Smooth muscle cell (in vitro differentiated cells): ENCODE measurements around the gene ZNF165. TPM values are rescaled to one million over a fixed set of nuclear protein-coding genes. Genes with fewer than 3 reads are reported as not detected.

Experiments used
- DNase-seq: peaks from one replicate; lab custom pipeline; 2025; ENCODE audit not compliant: unreplicated experiment; lab: John Stamatoyannopoulos, UW
- H2AFZ ChIP-seq: fragments of 200-600 bp; sonication (generic); 2 replicates; pipeline ENCODE4 v1.6.0; 2016; ENCODE audit warnings: antibody characterized with exemption, low read depth, mild to moderate bottlenecking
- H3F3A ChIP-seq: fragments of 200-600 bp; sonication (generic); 2 replicates; pipeline ENCODE4 v1.6.0; 2017; ENCODE audit warnings: antibody characterized with exemption, low read depth
- H3K27ac ChIP-seq: fragments of 200-600 bp; sonication (generic); 2 replicates; pipeline ENCODE4 v1.5.1; 2016; ENCODE audit warnings: low read depth, mild to moderate bottlenecking
- H3K27me3 ChIP-seq: fragments of 200-600 bp; sonication (generic); 2 replicates; pipeline ENCODE4 v1.6.1; 2016; ENCODE audit warnings: low read depth, mild to moderate bottlenecking
- H3K36me3 ChIP-seq: fragments of 200-600 bp; sonication (generic); 2 replicates; pipeline ENCODE4 v1.5.1; 2016; ENCODE audit warnings: low read depth
- H3K4me1 ChIP-seq: fragments of 200-600 bp; sonication (generic); 2 replicates; pipeline ENCODE4 v1.5.1; 2016; ENCODE audit warnings: low read depth
- H3K4me2 ChIP-seq: fragments of 200-600 bp; sonication (generic); 2 replicates; pipeline ENCODE4 v1.6.0; 2016; ENCODE audit warnings: mild to moderate bottlenecking
- H3K4me3 ChIP-seq: fragments of 200-600 bp; sonication (generic); 2 replicates; pipeline ENCODE4 v1.5.1; 2016; ENCODE audit warnings: mild to moderate bottlenecking
- H3K79me2 ChIP-seq: fragments of 200-600 bp; sonication (generic); 2 replicates; pipeline ENCODE4 v1.6.0; 2016; ENCODE audit warnings: low read depth, mild to moderate bottlenecking
- H3K9ac ChIP-seq: fragments of 200-600 bp; sonication (generic); 2 replicates; pipeline ENCODE4 v1.6.0; 2016; ENCODE audit warnings: low read depth
- H3K9me3 ChIP-seq: fragments of 200-600 bp; sonication (generic); replicated peaks from 2 replicates; pipeline ENCODE4 v1.5.1; 2016; ENCODE audit warnings: low read depth
- H4K20me1 ChIP-seq: fragments of 200-600 bp; sonication (generic); 2 replicates; pipeline ENCODE4 v1.6.0; 2016; ENCODE audit warnings: low read depth
- CTCF ChIP-seq: fragments of 200-600 bp; sonication (generic); IDR thresholded peaks from 2 replicates; pipeline ENCODE4 v1.5.1; 2017; ENCODE audit warnings: borderline replicate concordance, mild to moderate bottlenecking, antibody characterized with exemption; ENCODE audit not compliant: insufficient read depth, poor library complexity, severe bottlenecking
- WGBS: methylation state at CpG from one replicate; pipeline ENCODE4 v1.1.7; 2016; ENCODE audit warnings: low lambda C conversion rate; 5-methylcytosine and 5-hydroxymethylcytosine counted together
- polyA plus RNA-seq: library from polyadenylated mRNA; unstranded; fragments of >200 nt; fragmentation: Nextera tagmentation; extraction: Ambion mirVana; gene quantifications from 2 replicates; pipeline ENCODE4 v1.2.1, GENCODE V29; 2016
- total RNA-seq: library from RNA; depleted of rRNA; stranded (reverse); fragments of >200 nt; gene quantifications from 2 replicates; pipeline ENCODE4 v1.2.3, GENCODE V29; 2014

Gene ZNF165
- total and polyA plus RNA-seq, 2 experiments from 2014 or later = 0.29 to 0.72 TPM

- no peak for DNase-seq
- Histone ChIP-seq H3K9ac (no peak overlapping the region), H2AFZ (no peak overlapping the region), H4K20me1 (peaks cover 17% of the 10 kb centered on the region), H3K27ac (no peak overlapping the region), H3K4me3 (no peak overlapping the region), H3K4me2 (no peak overlapping the region), H3K9me3 (no peaks in the 10 kb centered on the region), H3K4me1 (peaks cover 19% of the 10 kb centered on the region), H3F3A (peaks cover 7% of the 10 kb centered on the region), H3K36me3 (no peaks in the 10 kb centered on the region), H3K79me2 (peaks cover 83% of the 10 kb centered on the region), H3K27me3 (no peaks in the 10 kb centered on the region)
- no peak for TF ChIP-seq CTCF
- 91% methylated on average over 1 of the region's 1 CpG for WGBS
Measured at GRCh38 chr6:28134716-28135115, 54.3 kb downstream of the ZNF165 start.

GRCh38 chr6:28135393-28135792 is 55.0 kb downstream of the ZNF165 start:
- no peaks in the 10 kb centered on the region for H3K9me3 ChIP-seq
- peak overlapping the region; percentile 95 for H3K4me2 ChIP-seq
- TF ChIP-seq CTCF = no peak
- H3K27me3 ChIP-seq = no peaks in the 10 kb centered on the region
- H2AFZ ChIP-seq = no peak overlapping the region
- H3K9ac ChIP-seq = peak overlapping the region; percentile 96
- DNase-seq = no peak
- peaks cover 7% of the 10 kb centered on the region for H3F3A ChIP-seq
- H4K20me1 ChIP-seq = peaks cover 10% of the 10 kb centered on the region
- H3K27ac ChIP-seq = peak overlapping the region; percentile 89
- 55% methylated on average over 3 of the region's 3 CpGs for WGBS
- H3K36me3 ChIP-seq = no peaks in the 10 kb centered on the region
- H3K4me1 ChIP-seq = peaks cover 19% of the 10 kb centered on the region
- H3K79me2 ChIP-seq = peaks cover 76% of the 10 kb centered on the region
- H3K4me3 ChIP-seq = peak overlapping the region; percentile 90

GRCh38 chr6:28136585-28137504 is 56.5 kb downstream of the ZNF165 start:
- H3K79me2 ChIP-seq = peaks cover 61% of the 10 kb centered on the region
- H3K36me3 ChIP-seq = no peaks in the 10 kb centered on the region
- H3K4me3 ChIP-seq = peak overlapping the region; percentile 90
- H3K4me2 ChIP-seq = peak overlapping the region; percentile 95
- no peaks in the 10 kb centered on the region for H4K20me1 ChIP-seq
- H3F3A ChIP-seq = peaks cover 7% of the 10 kb centered on the region
- peak; percentile 46 for DNase-seq
- TF ChIP-seq CTCF = no peak
- H3K27me3 ChIP-seq = no peaks in the 10 kb centered on the region
- under 1% methylated on average over 58 of the region's 58 CpGs for WGBS
- peak overlapping the region; percentile 89 for H3K27ac ChIP-seq
- H3K9me3 ChIP-seq = no peaks in the 10 kb centered on the region
- H3K9ac ChIP-seq = peak overlapping the region; percentile 96
- peaks cover 19% of the 10 kb centered on the region for H3K4me1 ChIP-seq
- H2AFZ ChIP-seq = peak overlapping the region; percentile 97
